Panc1 (cell line): ENCODE data around the gene CACNA1A.

Source experiments
- CTCF ChIP-seq: fragments of 450-650 bp; IDR thresholded peaks from 2 replicates; pipeline ENCODE4 v1.5.1; 2017; ENCODE audit warnings: mild to moderate bottlenecking
- POLR2AphosphoS5 ChIP-seq: IDR thresholded peaks from 2 replicates; pipeline ENCODE4 v1.6.1; 2012; ENCODE audit warnings: mild to moderate bottlenecking, low read depth, low read length, moderate library complexity
- SIN3A ChIP-seq: IDR thresholded peaks from 2 replicates; pipeline ENCODE4 v1.6.1; 2012; ENCODE audit warnings: low read depth, mild to moderate bottlenecking, low read length, moderate library complexity, borderline replicate concordance; ENCODE audit not compliant: insufficient read depth
- TCF7L2 ChIP-seq: IDR thresholded peaks from 2 replicates; pipeline ENCODE4 v1.6.1; 2011; ENCODE audit warnings: mild to moderate bottlenecking, low read depth, low read length, inconsistent platforms
- TF ChIP-seq, protein P1 (sequence below), 2 experiments: IDR thresholded peaks; 2 replicates each; pipeline ENCODE4 v1.6.1; 2011 to 2012; ENCODE audit warnings: low read depth in 2 of 2, control low read depth in 1 of 2, low read length in 1 of 2, mild to moderate bottlenecking in 1 of 2, moderate library complexity in 1 of 2; ENCODE audit not compliant: insufficient read depth in 1 of 2

DNA sequence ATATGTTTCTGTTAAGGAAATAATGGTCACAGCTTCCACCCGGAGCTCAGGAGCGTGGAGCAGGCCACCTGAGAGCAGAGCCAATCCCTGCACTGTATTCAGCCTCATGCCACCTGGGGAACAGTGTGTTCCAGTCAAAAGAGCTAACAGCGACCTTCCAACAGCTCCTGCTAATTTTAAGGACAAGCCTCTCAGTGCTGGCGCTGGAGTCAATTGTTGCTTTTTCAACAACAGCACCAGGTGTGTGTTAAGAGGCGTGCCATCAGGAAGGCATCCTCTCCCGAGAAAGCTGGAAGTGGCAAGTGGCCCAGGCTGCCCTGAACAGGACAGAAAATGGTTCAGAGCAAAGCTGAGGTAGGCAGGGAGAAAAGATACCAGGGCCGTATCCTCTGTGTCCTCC is 102.0 kb downstream of the CACNA1A start:
- TF ChIP-seq POLR2AphosphoS5 (no peak), CTCF (no peak), TCF7L2 (no peak), SIN3A (no peak)
- TF ChIP-seq, protein P1, sequence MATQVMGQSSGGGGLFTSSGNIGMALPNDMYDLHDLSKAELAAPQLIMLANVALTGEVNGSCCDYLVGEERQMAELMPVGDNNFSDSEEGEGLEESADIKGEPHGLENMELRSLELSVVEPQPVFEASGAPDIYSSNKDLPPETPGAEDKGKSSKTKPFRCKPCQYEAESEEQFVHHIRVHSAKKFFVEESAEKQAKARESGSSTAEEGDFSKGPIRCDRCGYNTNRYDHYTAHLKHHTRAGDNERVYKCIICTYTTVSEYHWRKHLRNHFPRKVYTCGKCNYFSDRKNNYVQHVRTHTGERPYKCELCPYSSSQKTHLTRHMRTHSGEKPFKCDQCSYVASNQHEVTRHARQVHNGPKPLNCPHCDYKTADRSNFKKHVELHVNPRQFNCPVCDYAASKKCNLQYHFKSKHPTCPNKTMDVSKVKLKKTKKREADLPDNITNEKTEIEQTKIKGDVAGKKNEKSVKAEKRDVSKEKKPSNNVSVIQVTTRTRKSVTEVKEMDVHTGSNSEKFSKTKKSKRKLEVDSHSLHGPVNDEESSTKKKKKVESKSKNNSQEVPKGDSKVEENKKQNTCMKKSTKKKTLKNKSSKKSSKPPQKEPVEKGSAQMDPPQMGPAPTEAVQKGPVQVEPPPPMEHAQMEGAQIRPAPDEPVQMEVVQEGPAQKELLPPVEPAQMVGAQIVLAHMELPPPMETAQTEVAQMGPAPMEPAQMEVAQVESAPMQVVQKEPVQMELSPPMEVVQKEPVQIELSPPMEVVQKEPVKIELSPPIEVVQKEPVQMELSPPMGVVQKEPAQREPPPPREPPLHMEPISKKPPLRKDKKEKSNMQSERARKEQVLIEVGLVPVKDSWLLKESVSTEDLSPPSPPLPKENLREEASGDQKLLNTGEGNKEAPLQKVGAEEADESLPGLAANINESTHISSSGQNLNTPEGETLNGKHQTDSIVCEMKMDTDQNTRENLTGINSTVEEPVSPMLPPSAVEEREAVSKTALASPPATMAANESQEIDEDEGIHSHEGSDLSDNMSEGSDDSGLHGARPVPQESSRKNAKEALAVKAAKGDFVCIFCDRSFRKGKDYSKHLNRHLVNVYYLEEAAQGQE (IDR thresholded peaks at IDR 0.05; ENCODE audit: insufficient read depth in 1 of 2, low read depth in 2 of 2, low read length in 1 of 2): no peak
